ENCODE data around the gene GREB1.

The GREB1 gene

DNA sequence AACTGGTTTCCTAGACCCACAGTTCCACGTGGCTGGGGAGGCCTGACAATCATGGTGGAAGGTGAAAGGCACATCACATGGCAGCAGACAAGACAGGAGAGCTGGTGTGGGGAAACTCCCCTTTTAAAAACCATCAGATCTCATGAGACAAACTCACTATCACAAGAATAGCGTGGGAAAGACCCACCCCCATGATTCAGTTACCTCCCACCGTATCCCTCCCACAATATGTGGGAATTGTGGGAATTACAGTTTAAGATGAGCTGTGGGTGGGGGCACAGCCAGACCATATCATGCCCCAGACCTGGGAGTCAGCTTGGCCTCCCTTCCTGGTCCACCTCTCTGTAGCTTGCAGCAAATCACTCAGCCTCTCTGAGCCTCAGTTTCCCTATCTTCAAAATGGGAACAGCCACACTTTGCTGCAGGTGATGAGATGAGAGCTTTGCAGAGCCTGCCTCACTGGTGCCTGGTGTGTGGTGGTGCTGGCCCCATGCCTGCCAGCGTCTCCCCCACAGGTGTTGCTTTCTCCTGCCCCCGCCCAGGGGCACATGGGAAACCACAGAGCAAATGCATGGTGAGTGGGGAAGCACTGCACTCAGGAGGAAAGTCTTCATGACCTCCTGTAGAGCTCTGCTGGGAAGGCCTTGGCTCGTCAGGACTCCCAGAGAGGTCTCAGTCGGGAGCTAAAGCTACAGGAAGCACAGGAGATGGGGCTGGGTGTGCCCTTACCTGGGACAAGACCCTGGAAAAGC, 31.1 kb downstream of the GREB1 start:
- Histone ChIP-seq H3K18ac (ENCODE audit: low read length) (no peak overlapping the region), H2BK12ac (ENCODE audit: low read length) (no peak overlapping the region), H3K4ac (ENCODE audit: low read depth, low read length) (no peak overlapping the region), H3K14ac (ENCODE audit: low read length) (no peak overlapping the region), H2AK5ac (ENCODE audit: low read length) (peak overlapping the region; percentile 18), H3K27ac (ENCODE audit: low read depth, low read length) (no peak overlapping the region), H4K12ac (ENCODE audit: low read depth, low read length) (no peak overlapping the region), H3K4me2 (ENCODE audit: low read length) (no peak overlapping the region), H3K36me3 (ENCODE audit: control insufficient read depth in 1 of 2, insufficient read depth in 2 of 2, low read length in 2 of 2) (peaks cover 0 to 5% of the 10 kb centered on the region in 2 experiments), H3K4me1 (ENCODE audit: control insufficient read depth in 1 of 2, insufficient read depth in 2 of 2, low read length in 2 of 2) (peaks cover under 1 to 6% of the 10 kb centered on the region in 2 experiments), H3K79me1 (ENCODE audit: low read length) (no peaks in the 10 kb centered on the region), H3K23ac (ENCODE audit: low read length) (no peak overlapping the region), H3K9ac (ENCODE audit: low read length) (no peak overlapping the region), H2BK5ac (ENCODE audit: low read depth, low read length, poor library complexity) (no peak overlapping the region), H3K9me3 (ENCODE audit: insufficient read depth, low read depth, low read length) (peaks cover 2% of the 10 kb centered on the region), H4K91ac (ENCODE audit: low read depth, low read length) (no peak overlapping the region), H4K8ac (ENCODE audit: low read depth, low read length) (no peak overlapping the region), H2BK120ac (ENCODE audit: insufficient read depth, low read length, poor library complexity) (no peak overlapping the region), H3K79me2 (ENCODE audit: control insufficient read depth, insufficient read depth, low read length, poor library complexity) (no peaks in the 10 kb centered on the region), H3K4me3 (ENCODE audit: low read depth, low read length) (no peak overlapping the region), H2AFZ (ENCODE audit: insufficient read depth, low read length, poor library complexity) (no peak overlapping the region), H3K27me3 (ENCODE audit: insufficient read depth, low read length) (no peaks in the 10 kb centered on the region)
- WGBS (ENCODE audit: extremely low coverage, insufficient coverage, insufficient read length), result no CpG with 5 or more reads among the region's 7 CpGs
- DNase-seq, result no peak

DNA sequence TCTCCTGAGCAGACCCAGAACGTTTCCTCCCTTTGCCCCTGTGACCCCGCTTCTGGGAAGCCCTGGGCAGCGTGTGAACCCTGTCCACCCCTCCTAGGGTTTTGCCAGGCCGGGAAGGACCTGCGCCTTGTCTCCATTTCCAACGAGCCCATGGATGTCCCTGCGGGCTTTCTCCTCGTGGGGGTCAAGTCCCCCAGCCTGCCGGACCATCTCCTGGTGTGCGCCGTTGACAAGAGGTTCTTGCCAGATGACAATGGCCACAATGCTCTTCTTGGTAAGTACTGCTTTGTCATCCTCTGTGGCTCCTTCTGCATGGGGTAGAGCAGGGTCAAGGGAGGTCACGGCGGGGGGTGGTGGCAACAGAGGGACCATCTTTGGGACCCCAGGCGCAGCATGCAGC, 32.5 kb downstream of the GREB1 start:
- no peaks in the 10 kb centered on the region for H3K79me1 ChIP-seq (ENCODE audit: low read length)

DNA sequence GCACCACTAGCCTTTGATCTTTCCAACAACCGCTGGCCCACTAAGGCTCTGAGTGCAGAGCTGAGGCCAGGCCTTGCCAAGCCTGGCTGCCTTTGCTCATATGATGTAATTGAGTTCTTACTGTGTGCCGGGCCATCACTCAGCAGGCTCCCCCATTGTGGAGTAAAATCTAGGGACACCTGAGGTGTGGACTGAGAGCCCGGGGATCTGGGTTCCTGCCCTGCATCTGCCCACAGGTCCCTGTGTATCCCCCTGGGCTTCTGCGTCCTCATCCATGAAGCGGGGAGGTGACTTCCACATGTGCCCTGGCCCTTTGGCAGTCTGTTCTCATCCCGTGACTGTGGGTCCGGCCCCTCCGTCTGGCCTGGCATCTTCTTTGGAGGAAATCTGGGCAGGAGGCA, 33.8 kb downstream of the GREB1 start:
- H4K12ac ChIP-seq (ENCODE audit: low read depth, low read length), result no peak overlapping the region
- H3K4me3 ChIP-seq (ENCODE audit: low read depth, low read length), result no peak overlapping the region
- H3K4me2 ChIP-seq (ENCODE audit: low read length), result no peak overlapping the region
- no peaks in the 10 kb centered on the region for H3K79me2 ChIP-seq (ENCODE audit: control insufficient read depth, insufficient read depth, low read length, poor library complexity)
- H2BK12ac ChIP-seq (ENCODE audit: low read length), result no peak overlapping the region
- peaks cover 0 to 5% of the 10 kb centered on the region in 2 experiments for H3K36me3 ChIP-seq (ENCODE audit: control insufficient read depth in 1 of 2, insufficient read depth in 2 of 2, low read length in 2 of 2)
- no peak overlapping the region for H3K18ac ChIP-seq (ENCODE audit: low read length)
- H3K9ac ChIP-seq (ENCODE audit: low read length), result no peak overlapping the region
- no peak overlapping the region for H4K8ac ChIP-seq (ENCODE audit: low read depth, low read length)
- H2BK5ac ChIP-seq (ENCODE audit: low read depth, low read length, poor library complexity), result no peak overlapping the region
- DNase-seq, result no peak
- H3K79me1 ChIP-seq (ENCODE audit: low read length), result no peaks in the 10 kb centered on the region
- no peak overlapping the region for H3K14ac ChIP-seq (ENCODE audit: low read length)
- H3K4me1 ChIP-seq (ENCODE audit: control insufficient read depth in 1 of 2, insufficient read depth in 2 of 2, low read length in 2 of 2), result peaks cover 0 to 3% of the 10 kb centered on the region in 2 experiments
- no peak overlapping the region for H4K91ac ChIP-seq (ENCODE audit: low read depth, low read length)
- H2AFZ ChIP-seq (ENCODE audit: insufficient read depth, low read length, poor library complexity), result no peak overlapping the region
- H3K27me3 ChIP-seq (ENCODE audit: insufficient read depth, low read length), result no peaks in the 10 kb centered on the region
- H3K27ac ChIP-seq (ENCODE audit: low read depth, low read length), result no peak overlapping the region
- H2AK5ac ChIP-seq (ENCODE audit: low read length), result no peak overlapping the region
- H2BK120ac ChIP-seq (ENCODE audit: insufficient read depth, low read length, poor library complexity), result no peak overlapping the region
- WGBS (ENCODE audit: extremely low coverage, insufficient coverage, insufficient read length), result no CpG with 5 or more reads among the region's 8 CpGs
- H3K4ac ChIP-seq (ENCODE audit: low read depth, low read length), result no peak overlapping the region
- H3K9me3 ChIP-seq (ENCODE audit: insufficient read depth, low read depth, low read length), result peaks cover 2% of the 10 kb centered on the region
- no peak overlapping the region for H3K23ac ChIP-seq (ENCODE audit: low read length)

More for the DNA sequence above, 32.5 kb downstream of the GREB1 start:
- H4K8ac ChIP-seq (ENCODE audit: low read depth, low read length), result no peak overlapping the region
- no peak overlapping the region for H2BK120ac ChIP-seq (ENCODE audit: insufficient read depth, low read length, poor library complexity)
- H3K27ac ChIP-seq (ENCODE audit: low read depth, low read length), result no peak overlapping the region
- no peaks in the 10 kb centered on the region for H3K27me3 ChIP-seq (ENCODE audit: insufficient read depth, low read length)
- WGBS (ENCODE audit: extremely low coverage, insufficient coverage, insufficient read length), result no CpG with 5 or more reads among the region's 14 CpGs
- DNase-seq, result no peak
- H3K23ac ChIP-seq (ENCODE audit: low read length), result no peak overlapping the region
- H3K4me1 ChIP-seq (ENCODE audit: control insufficient read depth in 1 of 2, insufficient read depth in 2 of 2, low read length in 2 of 2), result peaks cover 0 to 3% of the 10 kb centered on the region in 2 experiments
- H3K18ac ChIP-seq (ENCODE audit: low read length), result no peak overlapping the region
- no peak overlapping the region for H4K91ac ChIP-seq (ENCODE audit: low read depth, low read length)
- H2BK12ac ChIP-seq (ENCODE audit: low read length), result no peak overlapping the region
- H3K9ac ChIP-seq (ENCODE audit: low read length), result no peak overlapping the region
- no peak overlapping the region for H3K14ac ChIP-seq (ENCODE audit: low read length)
- H4K12ac ChIP-seq (ENCODE audit: low read depth, low read length), result no peak overlapping the region
- peaks cover 2% of the 10 kb centered on the region for H3K9me3 ChIP-seq (ENCODE audit: insufficient read depth, low read depth, low read length)
- H3K79me2 ChIP-seq (ENCODE audit: control insufficient read depth, insufficient read depth, low read length, poor library complexity), result no peaks in the 10 kb centered on the region
- no peak overlapping the region for H2AK5ac ChIP-seq (ENCODE audit: low read length)
- H2AFZ ChIP-seq (ENCODE audit: insufficient read depth, low read length, poor library complexity), result no peak overlapping the region
- H3K4me2 ChIP-seq (ENCODE audit: low read length), result no peak overlapping the region
- H2BK5ac ChIP-seq (ENCODE audit: low read depth, low read length, poor library complexity), result no peak overlapping the region
- H3K4ac ChIP-seq (ENCODE audit: low read depth, low read length), result no peak overlapping the region
- H3K4me3 ChIP-seq (ENCODE audit: low read depth, low read length), result no peak overlapping the region
- H3K36me3 ChIP-seq (ENCODE audit: control insufficient read depth in 1 of 2, insufficient read depth in 2 of 2, low read length in 2 of 2), result peaks cover 0 to 5% of the 10 kb centered on the region in 2 experiments

DNA sequence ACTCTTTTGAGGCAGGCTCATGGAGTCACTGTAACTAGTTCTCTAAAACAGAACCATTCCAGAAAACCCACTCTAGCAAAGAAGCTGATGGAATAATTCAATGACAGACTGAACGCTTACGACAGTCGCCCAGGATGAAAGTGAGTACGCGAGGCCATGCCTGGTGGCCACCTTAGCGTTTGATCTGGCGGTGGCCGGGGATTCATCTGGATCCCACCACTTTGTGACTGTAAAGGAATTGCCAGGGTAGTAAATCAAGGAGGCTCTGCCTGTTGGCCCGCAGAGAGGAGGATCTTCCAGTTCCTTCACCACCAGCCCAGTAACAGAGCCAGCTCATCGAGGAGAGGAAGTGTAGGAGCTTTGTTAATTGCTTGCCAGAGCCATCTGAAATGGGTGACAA, 34.6 kb downstream of the GREB1 start:
- H3K4me3 ChIP-seq (ENCODE audit: low read depth, low read length), result no peak overlapping the region
- no peak overlapping the region for H3K4me2 ChIP-seq (ENCODE audit: low read length)
- DNase-seq, result no peak
- no peaks in the 10 kb centered on the region for H3K79me2 ChIP-seq (ENCODE audit: control insufficient read depth, insufficient read depth, low read length, poor library complexity)
- no CpG with 5 or more reads among the region's 10 CpGs for WGBS (ENCODE audit: extremely low coverage, insufficient coverage, insufficient read length)
- H4K8ac ChIP-seq (ENCODE audit: low read depth, low read length), result no peak overlapping the region
- no peaks in the 10 kb centered on the region for H3K79me1 ChIP-seq (ENCODE audit: low read length)
- H3K9ac ChIP-seq (ENCODE audit: low read length), result no peak overlapping the region
- no peak overlapping the region for H2BK5ac ChIP-seq (ENCODE audit: low read depth, low read length, poor library complexity)
- no peak overlapping the region for H2BK120ac ChIP-seq (ENCODE audit: insufficient read depth, low read length, poor library complexity)
- H2BK12ac ChIP-seq (ENCODE audit: low read length), result no peak overlapping the region
- no peak overlapping the region for H3K18ac ChIP-seq (ENCODE audit: low read length)
- H3K36me3 ChIP-seq (ENCODE audit: control insufficient read depth in 1 of 2, insufficient read depth in 2 of 2, low read length in 2 of 2), result peaks cover 0 to 5% of the 10 kb centered on the region in 2 experiments
- H3K23ac ChIP-seq (ENCODE audit: low read length), result no peak overlapping the region
- H3K27ac ChIP-seq (ENCODE audit: low read depth, low read length), result no peak overlapping the region
- no peaks in the 10 kb centered on the region for H3K4me1 ChIP-seq (ENCODE audit: control insufficient read depth in 1 of 2, insufficient read depth in 2 of 2, low read length in 2 of 2)
- no peaks in the 10 kb centered on the region for H3K27me3 ChIP-seq (ENCODE audit: insufficient read depth, low read length)
- no peak overlapping the region for H4K12ac ChIP-seq (ENCODE audit: low read depth, low read length)
- H2AFZ ChIP-seq (ENCODE audit: insufficient read depth, low read length, poor library complexity), result no peak overlapping the region
- H4K91ac ChIP-seq (ENCODE audit: low read depth, low read length), result no peak overlapping the region
- no peaks in the 10 kb centered on the region for H3K9me3 ChIP-seq (ENCODE audit: insufficient read depth, low read depth, low read length)
- H3K4ac ChIP-seq (ENCODE audit: low read depth, low read length), result no peak overlapping the region
- H3K14ac ChIP-seq (ENCODE audit: low read length), result no peak overlapping the region
- H2AK5ac ChIP-seq (ENCODE audit: low read length), result no peak overlapping the region

Measured in trophoblast cell (in vitro differentiated cells and primary cell).